ENCODE data around the gene USP36. TPM values are rescaled to one million over a fixed set of nuclear protein-coding genes. Genes with fewer than 3 reads are reported as not detected.

Gene USP36
- polyA plus RNA-seq, 1 donor (not counting 4 experiments of a cell fraction or from before 2014, with no cell fraction given), result 25.2 TPM

GRCh38 chr17:78769196-78769773 is 71.3 kb downstream of the USP36 start:
- H3K4me2 ChIP-seq (ENCODE audit: control insufficient read depth, extremely low read depth, insufficient read depth, low read depth, low read length), result no peak overlapping the region
- H4K20me1 ChIP-seq (ENCODE audit: control insufficient read depth, extremely low read depth, insufficient read depth, low read length), result peaks cover 8% of the 10 kb centered on the region
- FAIRE-seq (no peak), DNase-seq (ENCODE audit: low read depth, low spot score) (no peak)
- dilution Hi-C loops (cut with MboI; ENCODE audit: extremely low pct_ligation_motif_present, low sequenced_read_pairs), result no loop called here
- H3K79me2 ChIP-seq (ENCODE audit: control insufficient read depth, insufficient read depth, low read length), result peaks cover 70% of the 10 kb centered on the region
- H3K9ac ChIP-seq (ENCODE audit: control insufficient read depth, extremely low read depth, insufficient read depth, low read length), result no peak overlapping the region
- no peaks in the 10 kb centered on the region for H3K9me3 ChIP-seq (ENCODE audit: control insufficient read depth, low read depth, low read length)
- H3K9me1 ChIP-seq (ENCODE audit: control insufficient read depth, extremely low read depth, insufficient read depth, low read length), result no peaks in the 10 kb centered on the region
- no peak overlapping the region for H3K4me3 ChIP-seq (ENCODE audit: control insufficient read depth in 2 of 3, extremely low read depth in 1 of 3, insufficient read depth in 2 of 3, low read depth in 1 of 3, low read length in 3 of 3)
- no peaks in the 10 kb centered on the region for H3K27me3 ChIP-seq (ENCODE audit: control insufficient read depth, extremely low read depth, insufficient read depth, low read length)
- peaks cover 22% of the 10 kb centered on the region for H3K4me1 ChIP-seq (ENCODE audit: control insufficient read depth, extremely low read depth, insufficient read depth, low read length)
- H3K36me3 ChIP-seq (ENCODE audit: control insufficient read depth in 2 of 2, extremely low read depth in 1 of 2, insufficient read depth in 2 of 2, low read length in 2 of 2), result no peaks in the 10 kb centered on the region
- TF ChIP-seq CTCF (optimal IDR thresholded peaks at IDR 0.05 in 1 of 3, IDR thresholded peaks at IDR 0.05 in 1 of 3, conservative IDR thresholded peaks at IDR 0.05 in 1 of 3; ENCODE audit: extremely low read depth in 1 of 3, insufficient read depth in 2 of 3, low read length in 3 of 3) (peak in 1 of 3 experiments; percentile 32), EZH2 (IDR thresholded peaks at IDR 0.05; ENCODE audit: low read length) (no peak)
- no peak overlapping the region for H3K27ac ChIP-seq (ENCODE audit: control insufficient read depth, insufficient read depth, low read length)
- no peak overlapping the region for H2AFZ ChIP-seq (ENCODE audit: control insufficient read depth, low read length)

- Histone ChIP-seq H3K79me2 (ENCODE audit: control insufficient read depth, insufficient read depth, low read length) (peaks cover 70% of the 10 kb centered on the region), H3K9me3 (ENCODE audit: control insufficient read depth, low read depth, low read length) (no peaks in the 10 kb centered on the region), H3K27ac (ENCODE audit: control insufficient read depth, insufficient read depth, low read length) (no peak overlapping the region), H3K4me2 (ENCODE audit: control insufficient read depth, extremely low read depth, insufficient read depth, low read depth, low read length) (no peak overlapping the region), H3K4me3 (ENCODE audit: control insufficient read depth in 2 of 3, extremely low read depth in 1 of 3, insufficient read depth in 2 of 3, low read depth in 1 of 3, low read length in 3 of 3) (no peak overlapping the region), H3K9ac (ENCODE audit: control insufficient read depth, extremely low read depth, insufficient read depth, low read length) (no peak overlapping the region), H3K36me3 (ENCODE audit: control insufficient read depth in 2 of 2, extremely low read depth in 1 of 2, insufficient read depth in 2 of 2, low read length in 2 of 2) (no peaks in the 10 kb centered on the region), H3K9me1 (ENCODE audit: control insufficient read depth, extremely low read depth, insufficient read depth, low read length) (no peaks in the 10 kb centered on the region), H3K27me3 (ENCODE audit: control insufficient read depth, extremely low read depth, insufficient read depth, low read length) (no peaks in the 10 kb centered on the region), H2AFZ (ENCODE audit: control insufficient read depth, low read length) (no peak overlapping the region), H3K4me1 (ENCODE audit: control insufficient read depth, extremely low read depth, insufficient read depth, low read length) (peaks cover 19% of the 10 kb centered on the region), H4K20me1 (ENCODE audit: control insufficient read depth, extremely low read depth, insufficient read depth, low read length) (peaks cover 8% of the 10 kb centered on the region)
- no peak for TF ChIP-seq CTCF (optimal IDR thresholded peaks at IDR 0.05 in 1 of 3, IDR thresholded peaks at IDR 0.05 in 1 of 3, conservative IDR thresholded peaks at IDR 0.05 in 1 of 3; ENCODE audit: extremely low read depth in 1 of 3, insufficient read depth in 2 of 3, low read length in 3 of 3)
- no peak for TF ChIP-seq EZH2 (IDR thresholded peaks at IDR 0.05; ENCODE audit: low read length)
- no peak for FAIRE-seq
- dilution Hi-C loops (cut with MboI; ENCODE audit: extremely low pct_ligation_motif_present, low sequenced_read_pairs), result no loop called here
- no peak for DNase-seq (ENCODE audit: low read depth, low spot score)
Observed at GRCh38 chr17:78767806-78768205, 72.8 kb downstream of the USP36 start.
